ENCODE measurements around the gene VWA5B1. TPM values are rescaled to one million over a fixed set of nuclear protein-coding genes. Genes with fewer than 3 reads are reported as not detected.

VWA5B1 gene
- polyA plus RNA-seq, 1 donor (not counting 4 experiments of a cell fraction or from before 2014, with no cell fraction given) = not detected

- no peak overlapping the region for H3K4me3 ChIP-seq (ENCODE audit: control insufficient read depth in 2 of 3, extremely low read depth in 1 of 3, insufficient read depth in 2 of 3, low read depth in 1 of 3, low read length in 3 of 3)
- TF ChIP-seq CTCF (optimal IDR thresholded peaks at IDR 0.05 in 1 of 3, IDR thresholded peaks at IDR 0.05 in 1 of 3, conservative IDR thresholded peaks at IDR 0.05 in 1 of 3; ENCODE audit: extremely low read depth in 1 of 3, insufficient read depth in 2 of 3, low read length in 3 of 3) (no peak), EZH2 (IDR thresholded peaks at IDR 0.05; ENCODE audit: low read length) (no peak)
- H3K9me1 ChIP-seq (ENCODE audit: control insufficient read depth, extremely low read depth, insufficient read depth, low read length) = no peaks in the 10 kb centered on the region
- FAIRE-seq (no peak), DNase-seq (ENCODE audit: low read depth, low spot score) (no peak)
- dilution Hi-C loops (cut with MboI; ENCODE audit: extremely low pct_ligation_motif_present, low sequenced_read_pairs) = no loop called here
- H3K27ac ChIP-seq (ENCODE audit: control insufficient read depth, insufficient read depth, low read length) = no peak overlapping the region
- H3K79me2 ChIP-seq (ENCODE audit: control insufficient read depth, insufficient read depth, low read length) = no peaks in the 10 kb centered on the region
- no peaks in the 10 kb centered on the region for H3K9me3 ChIP-seq (ENCODE audit: control insufficient read depth, low read depth, low read length)
- no peak overlapping the region for H2AFZ ChIP-seq (ENCODE audit: control insufficient read depth, low read length)
- H3K4me2 ChIP-seq (ENCODE audit: control insufficient read depth, extremely low read depth, insufficient read depth, low read depth, low read length) = no peak overlapping the region
- no peaks in the 10 kb centered on the region for H4K20me1 ChIP-seq (ENCODE audit: control insufficient read depth, extremely low read depth, insufficient read depth, low read length)
- H3K27me3 ChIP-seq (ENCODE audit: control insufficient read depth, extremely low read depth, insufficient read depth, low read length) = peaks cover 15% of the 10 kb centered on the region
- no peak overlapping the region for H3K9ac ChIP-seq (ENCODE audit: control insufficient read depth, extremely low read depth, insufficient read depth, low read length)
- no peaks in the 10 kb centered on the region for H3K4me1 ChIP-seq (ENCODE audit: control insufficient read depth, extremely low read depth, insufficient read depth, low read length)
- no peaks in the 10 kb centered on the region for H3K36me3 ChIP-seq (ENCODE audit: control insufficient read depth in 2 of 2, extremely low read depth in 1 of 2, insufficient read depth in 2 of 2, low read length in 2 of 2)
Observed at GRCh38 chr1:20308569-20308968, 17.9 kb downstream of the VWA5B1 start.

GRCh38 chr1:20311289-20311688, 20.6 kb downstream of the VWA5B1 start:
- Histone ChIP-seq H3K4me1 (ENCODE audit: control insufficient read depth, extremely low read depth, insufficient read depth, low read length) (no peaks in the 10 kb centered on the region), H3K9me1 (ENCODE audit: control insufficient read depth, extremely low read depth, insufficient read depth, low read length) (no peaks in the 10 kb centered on the region), H3K9ac (ENCODE audit: control insufficient read depth, extremely low read depth, insufficient read depth, low read length) (no peak overlapping the region), H2AFZ (ENCODE audit: control insufficient read depth, low read length) (no peak overlapping the region), H3K9me3 (ENCODE audit: control insufficient read depth, low read depth, low read length) (no peaks in the 10 kb centered on the region), H3K27ac (ENCODE audit: control insufficient read depth, insufficient read depth, low read length) (no peak overlapping the region), H3K36me3 (ENCODE audit: control insufficient read depth in 2 of 2, extremely low read depth in 1 of 2, insufficient read depth in 2 of 2, low read length in 2 of 2) (no peaks in the 10 kb centered on the region), H3K4me2 (ENCODE audit: control insufficient read depth, extremely low read depth, insufficient read depth, low read depth, low read length) (no peak overlapping the region), H4K20me1 (ENCODE audit: control insufficient read depth, extremely low read depth, insufficient read depth, low read length) (no peaks in the 10 kb centered on the region), H3K79me2 (ENCODE audit: control insufficient read depth, insufficient read depth, low read length) (no peaks in the 10 kb centered on the region), H3K4me3 (ENCODE audit: control insufficient read depth in 2 of 3, extremely low read depth in 1 of 3, insufficient read depth in 2 of 3, low read depth in 1 of 3, low read length in 3 of 3) (no peak overlapping the region), H3K27me3 (ENCODE audit: control insufficient read depth, extremely low read depth, insufficient read depth, low read length) (peaks cover 10% of the 10 kb centered on the region)
- dilution Hi-C loops (cut with MboI; ENCODE audit: extremely low pct_ligation_motif_present, low sequenced_read_pairs) = no loop called here
- TF ChIP-seq EZH2 (IDR thresholded peaks at IDR 0.05; ENCODE audit: low read length) (no peak), CTCF (optimal IDR thresholded peaks at IDR 0.05 in 1 of 3, IDR thresholded peaks at IDR 0.05 in 1 of 3, conservative IDR thresholded peaks at IDR 0.05 in 1 of 3; ENCODE audit: extremely low read depth in 1 of 3, insufficient read depth in 2 of 3, low read length in 3 of 3) (no peak)
- FAIRE-seq (no peak), DNase-seq (ENCODE audit: low read depth, low spot score) (no peak)

Measured in keratinocyte (primary cell).